ENCODE results near the gene EP400. TPM values are rescaled to one million over a fixed set of nuclear protein-coding genes. Genes with fewer than 3 reads are reported as not detected.

Gene EP400
- polyA plus RNA-seq, 4 donors = 8.6 to 28.9 (median 12.8) TPM

GRCh38 chr12:132105467-132105866 is 155.7 kb downstream of the EP400 start:
- H3K4me3 ChIP-seq (ENCODE audit: low read depth in 1 of 3, low read length in 3 of 3) = no peak overlapping the region
- DNase-seq (no peak), FAIRE-seq (no peak)
- H3K9me3 ChIP-seq (ENCODE audit: control insufficient read depth in 2 of 2, insufficient read depth in 1 of 2, low read depth in 1 of 2, low read length in 1 of 2) = no peaks in the 10 kb centered on the region
- H3K4me1 ChIP-seq (ENCODE audit: control insufficient read depth in 3 of 3, insufficient read depth in 2 of 3, low read depth in 1 of 3, low read length in 2 of 3) = no peaks in the 10 kb centered on the region
- no peaks in the 10 kb centered on the region for H3K27me3 ChIP-seq (ENCODE audit: control insufficient read depth in 3 of 3, insufficient read depth in 3 of 3, low read length in 3 of 3)
- H3K27ac ChIP-seq (ENCODE audit: low read depth in 1 of 3, low read length in 2 of 3) = no peak overlapping the region
- peaks cover 0 to 29% (median 0%) of the 10 kb centered on the region in 3 donors for H3K36me3 ChIP-seq (ENCODE audit: control insufficient read depth in 3 of 3, insufficient read depth in 2 of 3, low read depth in 1 of 3, low read length in 3 of 3)
- WGBS, 3 donors = 90 to 93% (median 92%) methylated on average over 6 of the region's 6 CpGs

GRCh38 chr12:132106921-132107320 is 157.2 kb downstream of the EP400 start:
- WGBS, 3 donors = 95 to 97% (median 96%) methylated on average over 7 of the region's 7 CpGs
- no peak overlapping the region for H3K4me3 ChIP-seq (ENCODE audit: low read depth in 1 of 3, low read length in 3 of 3)
- no peak overlapping the region for H3K27ac ChIP-seq (ENCODE audit: low read depth in 1 of 3, low read length in 2 of 3)
- H3K9me3 ChIP-seq (ENCODE audit: control insufficient read depth in 2 of 2, insufficient read depth in 1 of 2, low read depth in 1 of 2, low read length in 1 of 2) = no peaks in the 10 kb centered on the region
- peaks cover 0 to 32% (median 2%) of the 10 kb centered on the region in 3 donors for H3K36me3 ChIP-seq (ENCODE audit: control insufficient read depth in 3 of 3, insufficient read depth in 2 of 3, low read depth in 1 of 3, low read length in 3 of 3)
- no peaks in the 10 kb centered on the region for H3K4me1 ChIP-seq (ENCODE audit: control insufficient read depth in 3 of 3, insufficient read depth in 2 of 3, low read depth in 1 of 3, low read length in 2 of 3)
- no peak for FAIRE-seq
- DNase-seq = no peak
- H3K27me3 ChIP-seq (ENCODE audit: control insufficient read depth in 3 of 3, insufficient read depth in 3 of 3, low read length in 3 of 3) = no peaks in the 10 kb centered on the region

GRCh38 chr12:132108211-132108832 is 158.6 kb downstream of the EP400 start:
- H3K36me3 ChIP-seq (ENCODE audit: control insufficient read depth in 3 of 3, insufficient read depth in 2 of 3, low read depth in 1 of 3, low read length in 3 of 3) = peaks cover 0 to 34% (median 2%) of the 10 kb centered on the region in 3 donors
- FAIRE-seq = no peak

GRCh38 chr12:132109741-132110140 is 160.0 kb downstream of the EP400 start:
- H3K4me1 ChIP-seq (ENCODE audit: control insufficient read depth in 3 of 3, insufficient read depth in 2 of 3, low read depth in 1 of 3, low read length in 2 of 3) = no peaks in the 10 kb centered on the region
- H3K36me3 ChIP-seq (ENCODE audit: control insufficient read depth in 3 of 3, insufficient read depth in 2 of 3, low read depth in 1 of 3, low read length in 3 of 3) = peaks cover 2 to 35% (median 2%) of the 10 kb centered on the region in 3 donors
- H3K27me3 ChIP-seq (ENCODE audit: control insufficient read depth in 3 of 3, insufficient read depth in 3 of 3, low read length in 3 of 3) = no peaks in the 10 kb centered on the region
- H3K27ac ChIP-seq (ENCODE audit: low read depth in 1 of 3, low read length in 2 of 3) = no peak overlapping the region
- H3K9me3 ChIP-seq (ENCODE audit: control insufficient read depth in 2 of 2, insufficient read depth in 1 of 2, low read depth in 1 of 2, low read length in 1 of 2) = no peaks in the 10 kb centered on the region
- no peak for DNase-seq
- 88 to 95% (median 94%) methylated on average over 8 of the region's 8 CpGs for WGBS, 3 donors
- FAIRE-seq = no peak
- H3K4me3 ChIP-seq (ENCODE audit: low read depth in 1 of 3, low read length in 3 of 3) = no peak overlapping the region

More at GRCh38 chr12:132108211-132108832, 158.6 kb downstream of the EP400 start:
- H3K4me3 ChIP-seq (ENCODE audit: low read depth in 1 of 3, low read length in 3 of 3) = no peak overlapping the region
- DNase-seq = no peak
- H3K27me3 ChIP-seq (ENCODE audit: control insufficient read depth in 3 of 3, insufficient read depth in 3 of 3, low read length in 3 of 3) = no peaks in the 10 kb centered on the region
- H3K9me3 ChIP-seq (ENCODE audit: control insufficient read depth in 2 of 2, insufficient read depth in 1 of 2, low read depth in 1 of 2, low read length in 1 of 2) = no peaks in the 10 kb centered on the region
- H3K4me1 ChIP-seq (ENCODE audit: control insufficient read depth in 3 of 3, insufficient read depth in 2 of 3, low read depth in 1 of 3, low read length in 2 of 3) = no peaks in the 10 kb centered on the region
- WGBS, 3 donors = 83 to 95% (median 94%) methylated on average over 16 of the region's 16 CpGs
- H3K27ac ChIP-seq (ENCODE audit: low read depth in 1 of 3, low read length in 2 of 3) = no peak overlapping the region

DNA sequence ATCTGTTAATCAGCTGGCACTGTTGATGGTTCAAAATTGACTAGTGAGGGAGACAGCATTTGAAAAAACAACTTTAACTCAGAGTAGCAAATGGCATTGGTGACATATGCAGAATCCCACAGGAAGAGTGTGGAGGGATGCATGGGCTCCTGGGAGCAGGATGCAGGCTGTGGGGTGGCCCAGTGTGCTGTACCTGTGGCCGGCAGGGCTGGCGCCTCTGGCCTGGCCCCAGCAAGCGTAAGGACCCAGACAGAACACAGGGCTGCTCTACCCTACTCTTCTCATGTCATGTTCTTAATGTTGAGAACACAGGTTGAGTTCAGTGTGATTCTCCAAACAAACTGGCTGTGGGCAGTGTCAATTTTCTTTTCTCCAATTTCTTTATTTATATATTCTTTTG is 160.9 kb downstream of the EP400 start:
- FAIRE-seq (no peak), DNase-seq (no peak)
- no peaks in the 10 kb centered on the region for H3K27me3 ChIP-seq (ENCODE audit: control insufficient read depth in 3 of 3, insufficient read depth in 3 of 3, low read length in 3 of 3)
- H3K4me3 ChIP-seq (ENCODE audit: low read depth in 1 of 3, low read length in 3 of 3) = no peak overlapping the region
- WGBS, 3 donors = 79 to 98% (median 98%) methylated on average over 3 of the region's 3 CpGs
- no peaks in the 10 kb centered on the region for H3K9me3 ChIP-seq (ENCODE audit: control insufficient read depth in 2 of 2, insufficient read depth in 1 of 2, low read depth in 1 of 2, low read length in 1 of 2)
- no peaks in the 10 kb centered on the region for H3K4me1 ChIP-seq (ENCODE audit: control insufficient read depth in 3 of 3, insufficient read depth in 2 of 3, low read depth in 1 of 3, low read length in 2 of 3)
- H3K36me3 ChIP-seq (ENCODE audit: control insufficient read depth in 3 of 3, insufficient read depth in 2 of 3, low read depth in 1 of 3, low read length in 3 of 3) = peaks cover 2 to 38% (median 2%) of the 10 kb centered on the region in 3 donors
- no peak overlapping the region for H3K27ac ChIP-seq (ENCODE audit: low read depth in 1 of 3, low read length in 2 of 3)

GRCh38 chr12:132111654-132112304 is 162.0 kb downstream of the EP400 start:
- no peaks in the 10 kb centered on the region for H3K4me1 ChIP-seq (ENCODE audit: control insufficient read depth in 3 of 3, insufficient read depth in 2 of 3, low read depth in 1 of 3, low read length in 2 of 3)
- no peak overlapping the region for H3K27ac ChIP-seq (ENCODE audit: low read depth in 1 of 3, low read length in 2 of 3)
- FAIRE-seq = no peak
- H3K4me3 ChIP-seq (ENCODE audit: low read depth in 1 of 3, low read length in 3 of 3) = no peak overlapping the region
- H3K36me3 ChIP-seq (ENCODE audit: control insufficient read depth in 3 of 3, insufficient read depth in 2 of 3, low read depth in 1 of 3, low read length in 3 of 3) = peaks cover 2 to 45% (median 6%) of the 10 kb centered on the region in 3 donors
- DNase-seq = no peak
- H3K27me3 ChIP-seq (ENCODE audit: control insufficient read depth in 3 of 3, insufficient read depth in 3 of 3, low read length in 3 of 3) = no peaks in the 10 kb centered on the region
- WGBS, 3 donors = 86 to 94% (median 90%) methylated on average over 19 of the region's 19 CpGs
- H3K9me3 ChIP-seq (ENCODE audit: control insufficient read depth in 2 of 2, insufficient read depth in 1 of 2, low read depth in 1 of 2, low read length in 1 of 2) = no peaks in the 10 kb centered on the region

DNA sequence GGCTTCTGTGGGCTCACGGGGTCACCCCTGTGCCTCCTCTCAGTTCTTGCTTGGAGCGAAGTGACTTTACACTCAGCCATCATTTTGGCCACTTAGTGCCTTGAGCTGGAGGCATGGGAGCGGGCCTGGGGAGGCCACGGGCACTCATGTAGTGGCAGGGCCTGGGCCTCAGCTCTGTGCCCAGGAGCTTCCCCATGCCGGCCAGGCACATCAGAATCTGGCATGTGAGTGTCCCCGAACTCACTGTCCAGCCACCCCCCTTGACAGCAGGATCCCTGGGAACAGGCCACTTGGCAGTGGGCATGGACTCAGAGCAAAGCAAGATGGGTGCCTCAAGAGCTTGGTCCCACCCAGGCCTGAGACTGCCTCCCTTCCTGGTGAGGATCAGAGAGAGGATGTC is 164.9 kb downstream of the EP400 start:
- H3K27me3 ChIP-seq (ENCODE audit: control insufficient read depth in 3 of 3, insufficient read depth in 3 of 3, low read length in 3 of 3) = no peaks in the 10 kb centered on the region

GRCh38 chr12:132115500-132115899 is 165.8 kb downstream of the EP400 start:
- 88 to 96% (median 89%) methylated on average over 9 of the region's 9 CpGs for WGBS, 3 donors
- FAIRE-seq = no peak
- Histone ChIP-seq H3K9me3 (ENCODE audit: control insufficient read depth in 2 of 2, insufficient read depth in 1 of 2, low read depth in 1 of 2, low read length in 1 of 2) (no peaks in the 10 kb centered on the region), H3K36me3 (ENCODE audit: control insufficient read depth in 3 of 3, insufficient read depth in 2 of 3, low read depth in 1 of 3, low read length in 3 of 3) (peaks cover 2 to 53% (median 6%) of the 10 kb centered on the region in 3 donors), H3K4me1 (ENCODE audit: control insufficient read depth in 3 of 3, insufficient read depth in 2 of 3, low read depth in 1 of 3, low read length in 2 of 3) (no peaks in the 10 kb centered on the region), H3K4me3 (ENCODE audit: low read depth in 1 of 3, low read length in 3 of 3) (no peak overlapping the region), H3K27me3 (ENCODE audit: control insufficient read depth in 3 of 3, insufficient read depth in 3 of 3, low read length in 3 of 3) (no peaks in the 10 kb centered on the region), H3K27ac (ENCODE audit: low read depth in 1 of 3, low read length in 2 of 3) (no peak overlapping the region)
- no peak for DNase-seq

More for the DNA sequence above, 164.9 kb downstream of the EP400 start:
- Histone ChIP-seq H3K36me3 (ENCODE audit: control insufficient read depth in 3 of 3, insufficient read depth in 2 of 3, low read depth in 1 of 3, low read length in 3 of 3) (peaks cover 2 to 48% (median 6%) of the 10 kb centered on the region in 3 donors), H3K9me3 (ENCODE audit: control insufficient read depth in 2 of 2, insufficient read depth in 1 of 2, low read depth in 1 of 2, low read length in 1 of 2) (no peaks in the 10 kb centered on the region), H3K4me3 (ENCODE audit: low read depth in 1 of 3, low read length in 3 of 3) (no peak overlapping the region), H3K27ac (ENCODE audit: low read depth in 1 of 3, low read length in 2 of 3) (no peak overlapping the region), H3K4me1 (ENCODE audit: control insufficient read depth in 3 of 3, insufficient read depth in 2 of 3, low read depth in 1 of 3, low read length in 2 of 3) (no peaks in the 10 kb centered on the region)
- 97 to 99% (median 97%) methylated on average over 6 of the region's 6 CpGs for WGBS, 3 donors
- DNase-seq = no peak
- no peak for FAIRE-seq

Data from small intestine (tissue), 7 donors.